Mesendoderm (in vitro differentiated cells): Measurements from ENCODE around the gene MORF4L2.

ENCODE experiments used
- DNase-seq: peaks from one replicate; pipeline ENCODE4 v3.0.0; 2013
- H2AK5ac ChIP-seq: 2 replicates; pipeline ENCODE4 v1.6.1; 2013; ENCODE audit warnings: low read length, inconsistent platforms
- H2BK120ac ChIP-seq: 2 replicates; pipeline ENCODE4 v1.6.1; 2013; ENCODE audit warnings: low read depth, mild to moderate bottlenecking, low read length, moderate library complexity, mixed read lengths
- H2BK15ac ChIP-seq: replicated peaks from 2 replicates; pipeline ENCODE4 v1.6.1; 2013; ENCODE audit warnings: low read depth, mild to moderate bottlenecking, moderate library complexity
- H2BK5ac ChIP-seq: 2 replicates; pipeline ENCODE4 v1.6.1; 2013; ENCODE audit warnings: low read length, inconsistent platforms
- H3K18ac ChIP-seq: 2 replicates; pipeline ENCODE4 v1.6.1; 2013; ENCODE audit warnings: mild to moderate bottlenecking, low read length, mixed read lengths
- H3K23ac ChIP-seq: one replicate; pipeline ENCODE4 v1.6.1; 2013; ENCODE audit warnings: low read length
- H3K27ac ChIP-seq: 2 replicates; pipeline ENCODE4 v1.5.1; 2013; ENCODE audit warnings: low read depth, mild to moderate bottlenecking, inconsistent platforms, low read length, moderate library complexity
- H3K27me3 ChIP-seq: 2 replicates; pipeline ENCODE4 v1.6.1; 2013; ENCODE audit warnings: low read length, control low read depth, mild to moderate bottlenecking, inconsistent platforms; ENCODE audit not compliant: insufficient read depth, poor library complexity
- H3K36me3 ChIP-seq: 2 replicates; pipeline ENCODE4 v1.6.1; 2013; ENCODE audit warnings: low read length, inconsistent platforms; ENCODE audit not compliant: control insufficient read depth, insufficient read depth
- H3K4ac ChIP-seq: one replicate; pipeline ENCODE4 v1.6.1; 2013; ENCODE audit warnings: low read depth, mild to moderate bottlenecking, low read length, moderate library complexity
- H3K4me1 ChIP-seq: 2 replicates; pipeline ENCODE4 v1.6.1; 2013; ENCODE audit warnings: low read depth, low read length, inconsistent platforms; ENCODE audit not compliant: control insufficient read depth
- H3K4me2 ChIP-seq: 2 replicates; pipeline ENCODE4 v1.6.1; 2013; ENCODE audit warnings: low read length
- H3K4me3 ChIP-seq: 2 replicates; pipeline ENCODE4 v1.5.1; 2013; ENCODE audit warnings: mild to moderate bottlenecking, low read length
- H3K56ac ChIP-seq: one replicate; pipeline ENCODE4 v1.6.1; 2013; ENCODE audit warnings: low read length
- H3K79me1 ChIP-seq: 2 replicates; pipeline ENCODE4 v1.6.1; 2013; ENCODE audit warnings: low read length, inconsistent platforms
- H3K79me2 ChIP-seq: 2 replicates; pipeline ENCODE4 v1.6.1; 2013; ENCODE audit warnings: mild to moderate bottlenecking, low read length; ENCODE audit not compliant: control insufficient read depth, insufficient read depth
- H3K9ac ChIP-seq: 2 replicates; pipeline ENCODE4 v1.6.1; 2013; ENCODE audit warnings: low read length, inconsistent platforms
- H4K5ac ChIP-seq: one replicate; pipeline ENCODE4 v1.6.1; 2013; ENCODE audit warnings: low read length
- H4K8ac ChIP-seq: one replicate; pipeline ENCODE4 v1.6.1; 2013; ENCODE audit warnings: low read depth, mild to moderate bottlenecking, control low read depth, low read length, moderate library complexity

The MORF4L2 gene

DNA sequence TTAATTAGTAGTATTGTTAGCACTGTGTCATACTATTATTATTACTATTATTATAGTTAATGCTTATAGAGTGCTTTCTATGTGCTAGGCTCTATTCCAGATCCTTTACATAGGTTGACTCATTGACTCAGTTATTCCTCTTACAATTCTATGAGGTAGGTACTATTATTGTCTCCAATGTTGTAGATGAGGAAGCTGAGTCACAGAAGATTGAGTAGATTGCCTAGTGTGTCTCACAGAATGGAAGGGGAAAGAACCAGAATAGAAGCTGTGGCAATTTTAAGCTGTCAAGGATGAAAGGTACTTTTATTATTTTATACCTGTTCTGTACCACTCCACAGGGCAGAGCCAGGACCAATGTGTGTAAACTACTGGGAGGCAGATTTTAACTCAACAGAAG lies 59.6 kb downstream of the MORF4L2 start:
- H3K79me1 ChIP-seq = no peaks in the 10 kb centered on the region
- H3K27ac ChIP-seq = no peak overlapping the region
- H3K36me3 ChIP-seq = no peaks in the 10 kb centered on the region
- H3K4me3 ChIP-seq = no peak overlapping the region
- DNase-seq = no peak
- no peak overlapping the region for H3K56ac ChIP-seq
- no peak overlapping the region for H2BK120ac ChIP-seq
- no peak overlapping the region for H4K8ac ChIP-seq
- H3K4ac ChIP-seq = no peak overlapping the region
- no peak overlapping the region for H2BK5ac ChIP-seq
- no peak overlapping the region for H3K9ac ChIP-seq
- H2AK5ac ChIP-seq = no peak overlapping the region
- no peak overlapping the region for H3K18ac ChIP-seq
- H3K4me1 ChIP-seq = no peaks in the 10 kb centered on the region
- H3K4me2 ChIP-seq = no peak overlapping the region
- H3K27me3 ChIP-seq = no peaks in the 10 kb centered on the region
- H2BK15ac ChIP-seq = no peak overlapping the region
- no peak overlapping the region for H3K23ac ChIP-seq
- H3K79me2 ChIP-seq = no peaks in the 10 kb centered on the region
- no peak overlapping the region for H4K5ac ChIP-seq
